GM23248 (cell line): Measurements from ENCODE around the gene SAPCD2. TPM values are rescaled to one million over a fixed set of nuclear protein-coding genes. Genes with fewer than 3 reads are reported as not detected.

Experiments used
- DNase-seq: peaks from one replicate; pipeline ENCODE4 v3.0.0-alpha.2; 2015
- H2AFZ ChIP-seq: fragments of 200-600 bp; sonication (generic); 2 replicates; pipeline ENCODE4 v1.6.1; 2016; ENCODE audit warnings: antibody characterized with exemption
- H3F3A ChIP-seq: fragments of 200-600 bp; sonication (generic); 2 replicates; pipeline ENCODE4 v1.6.1; 2016; ENCODE audit warnings: mild to moderate bottlenecking, antibody characterized with exemption, mixed run types; ENCODE audit not compliant: insufficient read depth
- H3K27ac ChIP-seq: fragments of 200-600 bp; sonication (generic); 2 replicates; pipeline ENCODE4 v1.5.1; 2016; ENCODE audit warnings: mild to moderate bottlenecking
- H3K27me3 ChIP-seq: fragments of 200-600 bp; sonication (generic); replicated peaks from 2 replicates; pipeline ENCODE4 v1.6.1; 2016; ENCODE audit warnings: mild to moderate bottlenecking; ENCODE audit not compliant: insufficient read depth
- H3K36me3 ChIP-seq: fragments of 200-600 bp; sonication (generic); 2 replicates; pipeline ENCODE4 v1.6.1; 2016; ENCODE audit warnings: low read depth, mild to moderate bottlenecking
- H3K4me1 ChIP-seq: fragments of 200-600 bp; sonication (generic); 2 replicates; pipeline ENCODE4 v1.6.1; 2016; ENCODE audit warnings: mild to moderate bottlenecking; ENCODE audit not compliant: insufficient read depth
- H3K4me2 ChIP-seq: fragments of 200-600 bp; sonication (generic); one replicate; pipeline ENCODE4 v1.6.1; 2016; ENCODE audit warnings: mild to moderate bottlenecking; ENCODE audit not compliant: unreplicated experiment
- H3K4me3 ChIP-seq: fragments of 200-600 bp; sonication (generic); 2 replicates; pipeline ENCODE4 v1.5.1; 2016; ENCODE audit warnings: mild to moderate bottlenecking
- H3K79me2 ChIP-seq: fragments of 200-600 bp; sonication (generic); 2 replicates; pipeline ENCODE4 v1.6.1; 2016; ENCODE audit warnings: mild to moderate bottlenecking; ENCODE audit not compliant: insufficient read depth
- H3K9ac ChIP-seq: fragments of 200-600 bp; sonication (generic); 2 replicates; pipeline ENCODE4 v1.6.1; 2016; ENCODE audit warnings: mild to moderate bottlenecking
- H3K9me2 ChIP-seq: fragments of 200-600 bp; sonication (generic); 2 replicates; pipeline ENCODE4 v1.6.1; 2016; ENCODE audit warnings: mixed run types, mild to moderate bottlenecking, moderate library complexity; ENCODE audit not compliant: insufficient read depth
- H3K9me3 ChIP-seq: fragments of 200-600 bp; sonication (generic); one replicate; pipeline ENCODE4 v1.6.1; 2017; ENCODE audit warnings: low read depth
- H4K20me1 ChIP-seq: fragments of 200-600 bp; sonication (generic); 2 replicates; pipeline ENCODE4 v1.6.0; 2016; ENCODE audit not compliant: insufficient read depth
- EZH2 ChIP-seq: fragments of 200-600 bp; sonication (generic); IDR thresholded peaks from 2 replicates; pipeline ENCODE4 v1.6.1; 2018; ENCODE audit warnings: antibody characterized with exemption, mild to moderate bottlenecking; ENCODE audit not compliant: insufficient read depth, poor library complexity, severe bottlenecking
- EZH2phosphoT487 ChIP-seq: fragments of 200-600 bp; sonication (generic); IDR thresholded peaks from 2 replicates; pipeline ENCODE4 v1.6.1; 2018; ENCODE audit warnings: antibody characterized with exemption, moderate library complexity, mild to moderate bottlenecking, low read depth; ENCODE audit not compliant: insufficient read depth
- WGBS, 2 experiments: methylation state at CpG; one replicate each; pipeline ENCODE4 v1.1.6; 2015 to 2017; ENCODE audit warnings: low lambda C conversion rate in 2 of 2, low coverage in 1 of 2; ENCODE audit errors: missing lambda C conversion rate in 2 of 2; 5-methylcytosine and 5-hydroxymethylcytosine counted together
- in situ Hi-C: fragments of 300-500 bp; cut with MboI; formaldehyde crosslinking; loops from 2 replicates; pipeline ENCODE4 v1.15.0; 2020
- polyA plus RNA-seq: library from polyadenylated mRNA; unstranded; fragments of >200 nt; fragmentation: Nextera tagmentation; extraction: Ambion mirVana; gene quantifications from 2 replicates; pipeline ENCODE4 v1.2.1, GENCODE V29; 2016
- total RNA-seq: library from RNA; depleted of rRNA; stranded (reverse); fragments of >200 nt; shearing (Covaris generic); gene quantifications from 2 replicates; pipeline ENCODE4 v1.2.3, GENCODE V29; 2014

Gene SAPCD2
- total and polyA plus RNA-seq, 2 experiments from 2014 or later = 0.88 to 5.4 TPM

DNA sequence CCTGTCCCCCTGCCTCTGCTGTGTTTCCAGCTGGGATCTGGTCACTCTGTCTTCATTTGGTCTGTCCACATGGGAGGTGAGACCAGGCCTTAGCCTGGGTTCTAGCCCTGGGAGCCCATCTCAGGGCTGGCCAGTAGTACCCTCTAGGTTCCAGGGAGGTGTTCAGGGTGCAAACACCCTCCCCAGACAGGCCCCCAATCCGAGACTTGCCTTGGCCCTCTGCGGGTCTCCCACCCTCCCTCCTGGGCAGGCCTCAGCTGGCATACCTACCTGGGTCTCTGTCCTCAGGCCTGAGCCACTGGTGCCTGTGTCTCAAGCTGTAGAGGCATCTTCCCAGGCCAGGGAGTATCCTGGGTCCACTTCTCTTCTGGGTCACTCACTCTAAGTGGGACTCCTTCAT is 925 bp upstream of the SAPCD2 start:
- in situ Hi-C loops = no loop called here
- no peaks in the 10 kb centered on the region for H3K4me1 ChIP-seq
- no peaks in the 10 kb centered on the region for H4K20me1 ChIP-seq
- H3K9ac ChIP-seq = no peak overlapping the region
- no peaks in the 10 kb centered on the region for H3K36me3 ChIP-seq
- 46 to 56% methylated on average over 2 of the region's 2 CpGs for WGBS, 2 experiments
- no peak overlapping the region for H2AFZ ChIP-seq
- H3K79me2 ChIP-seq = no peaks in the 10 kb centered on the region
- no peak overlapping the region for H3K4me2 ChIP-seq
- DNase-seq = no peak
- H3K27me3 ChIP-seq = no peaks in the 10 kb centered on the region
- TF ChIP-seq EZH2phosphoT487 = no peak
- H3K9me2 ChIP-seq = no peaks in the 10 kb centered on the region
- H3F3A ChIP-seq = peaks cover 4% of the 10 kb centered on the region; the same call in 1 of the 2 replicates
- H3K27ac ChIP-seq = no peak overlapping the region
- no peak overlapping the region for H3K4me3 ChIP-seq
- no peaks in the 10 kb centered on the region for H3K9me3 ChIP-seq

DNA sequence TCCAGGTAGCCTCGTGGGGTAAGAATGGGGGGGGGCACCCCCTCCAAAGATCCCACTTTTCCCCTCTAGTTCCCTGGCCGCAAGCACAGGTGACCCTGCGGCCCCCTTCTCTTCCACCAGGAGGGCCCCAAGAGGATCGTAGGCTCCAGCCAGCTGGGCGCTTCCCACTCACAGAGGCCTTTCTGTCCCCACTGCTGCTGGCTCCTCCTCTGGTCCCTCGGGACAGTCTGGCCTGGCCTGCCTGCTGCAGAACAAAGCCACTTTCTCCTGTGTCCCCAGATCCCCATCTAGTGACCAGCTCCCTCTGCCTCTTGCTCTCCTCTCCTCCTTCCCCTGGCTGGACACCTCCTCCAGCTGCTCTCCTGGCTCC is 534 bp upstream of the SAPCD2 start:
- peak overlapping the region; percentile 65 for H3K4me3 ChIP-seq
- no peaks in the 10 kb centered on the region for H3K4me1 ChIP-seq
- H3K36me3 ChIP-seq = no peaks in the 10 kb centered on the region
- no peaks in the 10 kb centered on the region for H3K79me2 ChIP-seq
- no peaks in the 10 kb centered on the region for H4K20me1 ChIP-seq
- H3K9ac ChIP-seq = peak overlapping the region; percentile 42; the same call in 1 of the 2 replicates
- no peaks in the 10 kb centered on the region for H3F3A ChIP-seq
- WGBS, 2 experiments = 29 to 48% methylated on average over 4 to 6 of the region's 6 CpGs
- H3K4me2 ChIP-seq = peak overlapping the region; percentile 67
- H3K27me3 ChIP-seq = no peaks in the 10 kb centered on the region
- no peak for TF ChIP-seq EZH2
- H3K9me3 ChIP-seq = no peaks in the 10 kb centered on the region
- in situ Hi-C loops = no loop called here
- no peak for DNase-seq
- no peaks in the 10 kb centered on the region for H3K9me2 ChIP-seq
- no peak overlapping the region for H3K27ac ChIP-seq
- H2AFZ ChIP-seq = peak overlapping the region; percentile 72

- 8 to 50% methylated on average over 4 to 44 of the region's 52 CpGs for WGBS, 2 experiments
- no peaks in the 10 kb centered on the region for H3K4me1 ChIP-seq
- H3K9ac ChIP-seq = no peak overlapping the region
- no peak for DNase-seq
- H3K27ac ChIP-seq = no peak overlapping the region
- H2AFZ ChIP-seq = no peak overlapping the region
- no peaks in the 10 kb centered on the region for H3K9me2 ChIP-seq
- H3K79me2 ChIP-seq = no peaks in the 10 kb centered on the region
- no peak overlapping the region for H3K4me2 ChIP-seq
- TF ChIP-seq EZH2phosphoT487 (no peak), EZH2 (no peak)
- in situ Hi-C loops = no loop called here
- H3F3A ChIP-seq = no peaks in the 10 kb centered on the region
- no peaks in the 10 kb centered on the region for H4K20me1 ChIP-seq
- H3K36me3 ChIP-seq = no peaks in the 10 kb centered on the region
- no peaks in the 10 kb centered on the region for H3K9me3 ChIP-seq
- H3K27me3 ChIP-seq = no peaks in the 10 kb centered on the region
- peak overlapping the region; percentile 65 for H3K4me3 ChIP-seq
These were observed 757 bp downstream of the SAPCD2 start for GRCh38 chr9:137069508-137070091.

- H3F3A ChIP-seq = no peaks in the 10 kb centered on the region
- WGBS, 2 experiments = 85 to 90% methylated on average over 17 of the region's 17 CpGs
- H3K4me3 ChIP-seq = no peak overlapping the region
- no peak overlapping the region for H3K9ac ChIP-seq
- H3K9me2 ChIP-seq = no peaks in the 10 kb centered on the region
- no peaks in the 10 kb centered on the region for H3K79me2 ChIP-seq
- H3K4me1 ChIP-seq = no peaks in the 10 kb centered on the region
- no peaks in the 10 kb centered on the region for H3K9me3 ChIP-seq
- H3K27ac ChIP-seq = no peak overlapping the region
- TF ChIP-seq EZH2 (no peak), EZH2phosphoT487 (no peak)
- no peaks in the 10 kb centered on the region for H4K20me1 ChIP-seq
- no peak for DNase-seq
- in situ Hi-C loops = no loop called here
- H3K4me2 ChIP-seq = no peak overlapping the region
- H2AFZ ChIP-seq = no peak overlapping the region
- no peaks in the 10 kb centered on the region for H3K36me3 ChIP-seq
- H3K27me3 ChIP-seq = no peaks in the 10 kb centered on the region
These were observed 1.5 kb downstream of the SAPCD2 start for GRCh38 chr9:137068539-137069507.
